Activated CD4-positive, alpha-beta T cell treated with anti-CD3 and anti-CD28 coated beads, Interleukin-2, amount 50 U/mL, for 4 hours (primary cell): Measurements from ENCODE around the gene POU2F2.

Source experiments
- DNase-seq, 2 experiments: peaks; one replicate each; pipeline ENCODE4 v3.0.0-alpha.2; 2020

POU2F2 gene

GRCh38 chr19:42098781-42099180 is 33.5 kb downstream of the POU2F2 start:
- DNase-seq: no peak

- no peak for DNase-seq
These were observed 34.8 kb downstream of the POU2F2 start for GRCh38 chr19:42097461-42097860.

GRCh38 chr19:42096255-42096837 is 35.9 kb downstream of the POU2F2 start:
- no peak for DNase-seq

DNA sequence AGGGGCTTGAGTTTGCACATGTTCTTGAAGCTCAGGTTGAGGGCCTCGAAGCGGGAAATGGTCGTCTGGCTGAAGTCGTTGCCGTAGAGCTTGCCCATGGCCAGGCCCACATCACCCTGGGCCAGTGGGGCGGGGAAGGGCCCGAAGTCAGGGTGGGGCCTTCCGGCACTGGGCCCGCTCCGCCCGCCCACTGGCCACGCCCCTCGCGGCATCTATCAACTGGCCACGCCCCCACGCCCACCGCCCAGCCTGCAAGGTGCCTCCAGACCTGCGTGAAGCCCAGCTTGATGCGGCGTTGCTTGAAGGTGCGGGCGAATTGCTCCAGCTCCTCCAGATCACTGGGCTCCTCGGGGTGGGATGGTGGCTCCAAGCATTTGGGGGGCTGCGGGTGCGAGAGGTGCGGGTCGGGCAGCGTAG is 36.4 kb downstream of the POU2F2 start:
- no peak for DNase-seq

GRCh38 chr19:42095142-42095813 is 37.0 kb downstream of the POU2F2 start:
- no peak for DNase-seq

- no peak for DNase-seq
These were observed 38.3 kb downstream of the POU2F2 start for GRCh38 chr19:42093926-42094325.

DNA sequence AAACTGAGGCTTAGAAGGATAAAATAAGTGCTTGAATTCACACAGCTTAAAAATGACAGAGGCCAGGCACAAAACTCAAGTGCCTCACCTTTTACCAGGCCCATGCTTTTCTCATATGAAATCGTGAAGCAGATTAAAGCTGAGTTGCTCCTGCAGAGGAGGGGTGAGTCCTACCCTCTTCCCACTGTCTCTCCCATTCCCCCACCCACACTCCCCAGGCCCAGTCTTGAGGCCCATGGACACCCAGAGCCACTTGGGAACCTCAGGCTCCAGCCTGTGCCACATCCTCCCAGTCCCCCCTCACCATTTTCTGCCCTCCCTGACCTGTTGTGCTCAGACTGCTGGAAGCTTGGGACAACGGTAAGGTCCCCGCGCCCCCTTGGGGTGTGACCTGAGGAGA is 38.7 kb downstream of the POU2F2 start:
- no peak for DNase-seq

DNA sequence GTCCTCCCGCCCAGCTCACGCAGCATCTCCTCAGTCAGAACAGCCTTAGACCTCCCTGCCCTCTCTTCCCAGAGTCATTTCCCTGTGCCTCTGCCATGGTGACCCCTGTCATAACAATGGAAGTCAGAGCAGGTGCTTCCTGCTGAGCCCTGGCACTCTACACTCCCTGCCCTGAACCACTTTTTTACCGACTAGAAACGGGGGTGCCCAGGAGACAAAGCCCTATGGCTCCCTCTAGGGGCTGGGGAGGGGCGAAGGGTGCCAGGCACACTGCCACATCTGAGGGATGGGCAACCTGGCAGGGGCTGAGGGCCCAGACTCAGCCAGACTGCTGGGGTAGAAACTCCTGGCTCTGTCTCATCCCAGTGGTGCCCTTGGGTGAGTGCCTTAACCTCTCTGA is 39.9 kb downstream of the POU2F2 start:
- peak; percentile 12 to 19 for DNase-seq

DNA sequence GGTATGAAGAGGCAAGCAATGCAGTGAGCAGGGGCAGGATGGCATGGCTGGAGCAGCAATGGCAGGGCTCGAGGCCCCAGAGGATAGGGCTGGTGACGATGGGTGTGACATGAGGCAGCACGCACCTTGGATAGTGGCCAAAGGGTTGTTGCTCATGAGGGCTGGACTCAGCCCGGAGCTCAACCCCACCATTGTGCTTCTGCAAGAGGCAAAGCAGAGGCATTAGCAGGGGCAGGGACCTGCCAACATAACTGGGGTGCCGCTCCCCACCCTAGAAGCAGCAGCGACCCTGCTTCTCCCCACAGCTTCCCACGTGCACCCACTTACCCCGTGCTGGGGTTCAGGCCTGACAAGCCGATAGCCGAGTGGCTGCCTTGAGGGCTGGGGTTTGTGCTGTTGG is 40.5 kb downstream of the POU2F2 start:
- no peak for DNase-seq

DNA sequence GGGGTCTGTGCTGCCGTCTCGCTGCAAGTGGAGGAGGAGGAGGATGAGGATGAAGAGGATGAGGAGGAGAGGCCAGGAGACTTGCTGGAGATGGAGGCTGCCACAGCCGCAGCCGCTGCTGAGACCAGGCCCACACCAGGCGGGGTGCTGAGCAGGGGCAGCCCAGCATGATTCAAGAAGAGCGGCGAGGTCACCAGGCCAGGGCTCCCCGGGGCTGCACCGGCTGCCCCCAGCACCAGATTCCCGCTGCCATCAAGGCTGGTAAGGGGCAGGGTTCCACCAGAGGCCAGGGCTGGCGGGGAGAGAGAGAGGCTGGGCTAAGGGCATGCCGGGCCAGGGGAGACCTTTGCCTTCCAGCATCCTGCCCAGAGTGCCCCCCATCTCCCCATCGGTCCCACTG is 40.9 kb downstream of the POU2F2 start:
- DNase-seq: no peak

GRCh38 chr19:42090672-42091071 is 41.6 kb downstream of the POU2F2 start:
- no peak for DNase-seq

- no peak for DNase-seq
These were observed 42.5 kb downstream of the POU2F2 start for GRCh38 chr19:42089772-42090171.

DNA sequence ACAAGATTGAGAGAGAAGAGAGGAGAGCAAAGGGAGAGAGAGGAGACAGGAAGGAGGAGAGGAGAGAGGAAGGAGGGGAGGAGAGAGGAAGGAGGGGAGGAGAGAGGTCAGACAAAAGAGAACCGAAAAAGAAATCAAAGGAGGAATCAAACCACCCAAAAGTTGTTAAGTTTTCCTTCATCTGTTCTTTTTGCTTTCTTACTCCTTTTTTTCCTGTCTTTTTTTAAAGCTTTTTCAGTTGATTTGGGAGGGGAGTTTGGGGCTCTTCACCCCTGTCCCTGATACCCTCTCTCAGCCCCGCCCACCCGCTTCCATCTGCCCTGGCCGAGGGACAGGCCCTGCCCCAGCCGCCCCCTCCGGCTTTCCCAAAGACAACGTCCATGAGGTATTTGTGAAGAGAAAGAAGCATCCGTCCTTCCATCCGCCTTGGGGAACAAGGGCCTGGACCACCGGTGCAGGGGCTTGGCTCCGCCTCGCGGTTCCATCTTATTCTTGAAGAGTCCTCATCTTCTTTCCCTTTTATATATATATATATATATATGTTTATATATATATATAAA is 43.0 kb downstream of the POU2F2 start:
- DNase-seq: no peak

- DNase-seq: no peak
These were observed 43.6 kb downstream of the POU2F2 start for GRCh38 chr19:42088471-42089190.

DNA sequence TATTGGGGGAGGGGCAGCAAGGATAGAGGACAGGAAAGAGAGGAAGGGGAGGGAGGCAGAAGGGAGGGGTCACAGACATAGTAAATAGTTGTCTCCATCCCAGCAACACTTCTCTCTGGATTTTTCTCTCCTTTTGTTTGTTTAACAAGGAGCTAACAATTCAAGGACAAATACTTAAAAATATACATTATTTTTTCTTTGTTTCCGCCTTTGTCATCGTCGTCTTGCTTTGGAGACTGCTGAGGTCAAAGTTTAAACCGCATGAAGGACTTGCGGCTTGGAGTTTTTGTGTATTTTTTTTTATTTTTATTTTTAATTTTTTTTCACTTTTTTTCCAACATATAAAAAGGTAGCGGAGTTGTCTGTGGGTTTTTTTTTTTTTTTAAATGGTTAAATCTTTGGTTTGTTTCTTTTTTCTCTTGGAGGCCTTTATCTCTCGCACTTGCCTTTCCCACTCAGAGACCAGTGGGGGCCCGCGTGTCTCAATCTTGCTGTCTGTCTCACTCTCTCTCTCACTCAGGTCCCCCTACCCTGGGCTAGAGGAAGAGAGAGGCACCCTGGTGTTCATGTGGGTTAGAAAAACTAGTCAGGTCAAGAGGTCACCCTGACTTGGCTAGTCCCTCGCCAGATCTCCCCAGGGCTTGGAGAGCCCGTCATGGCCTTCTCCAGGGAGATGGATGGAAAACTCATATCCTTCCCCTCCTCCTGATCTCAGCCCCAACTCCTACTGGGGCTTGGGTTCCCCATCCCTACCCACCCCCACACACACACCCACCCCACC is 45.3 kb downstream of the POU2F2 start:
- DNase-seq: no peak

GRCh38 chr19:42086188-42086736 is 46.0 kb downstream of the POU2F2 start:
- DNase-seq: no peak

DNA sequence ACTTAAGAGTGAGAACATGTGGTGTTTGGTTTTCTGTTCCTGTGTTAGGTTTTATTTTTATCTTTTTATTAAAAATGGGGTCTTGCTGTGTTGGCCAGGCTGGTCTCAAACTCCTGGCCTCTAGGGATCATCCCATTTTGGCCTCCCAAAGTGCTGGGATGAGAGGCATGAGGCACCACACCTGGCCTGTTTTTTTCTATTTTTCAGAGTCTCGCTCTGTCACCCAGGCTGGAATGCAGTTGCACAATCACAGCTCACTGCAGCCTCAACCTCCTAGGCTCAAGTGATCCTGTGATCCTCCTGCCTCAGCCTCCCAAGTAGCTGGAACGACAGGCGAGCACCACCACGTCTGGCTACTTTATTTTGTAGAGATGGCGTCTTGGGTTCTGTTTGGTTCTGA is 48.7 kb downstream of the POU2F2 start:
- DNase-seq: no peak

DNA sequence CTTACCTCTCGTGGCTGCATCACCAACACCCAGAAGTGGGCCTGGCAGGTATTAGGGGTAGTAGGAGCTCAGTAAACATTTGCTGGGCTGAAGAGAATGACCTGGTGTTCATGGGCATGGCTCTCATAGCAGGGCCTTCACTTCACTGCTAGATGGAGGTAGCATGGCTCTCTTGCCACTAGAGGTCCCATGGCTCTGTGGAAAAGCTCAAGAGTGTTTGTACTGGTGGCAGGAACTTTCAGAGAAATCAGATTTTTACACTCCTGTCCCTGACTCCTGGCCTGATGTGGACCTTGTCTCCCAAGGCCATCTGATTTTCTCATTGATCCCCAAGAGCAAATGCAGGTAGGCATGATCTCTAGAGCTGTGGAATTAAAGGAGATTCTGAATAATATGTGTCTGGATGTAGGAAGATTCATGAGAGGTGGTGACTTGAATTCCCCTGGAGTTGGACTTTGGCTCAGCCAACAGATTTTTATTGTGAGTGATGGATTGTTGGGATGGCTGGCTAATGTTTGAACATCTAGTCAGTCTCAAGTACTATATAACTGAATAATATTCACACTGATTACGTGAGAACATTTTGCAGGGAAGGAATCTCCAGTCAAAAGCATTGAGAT is 50.6 kb downstream of the POU2F2 start:
- no peak for DNase-seq

DNA sequence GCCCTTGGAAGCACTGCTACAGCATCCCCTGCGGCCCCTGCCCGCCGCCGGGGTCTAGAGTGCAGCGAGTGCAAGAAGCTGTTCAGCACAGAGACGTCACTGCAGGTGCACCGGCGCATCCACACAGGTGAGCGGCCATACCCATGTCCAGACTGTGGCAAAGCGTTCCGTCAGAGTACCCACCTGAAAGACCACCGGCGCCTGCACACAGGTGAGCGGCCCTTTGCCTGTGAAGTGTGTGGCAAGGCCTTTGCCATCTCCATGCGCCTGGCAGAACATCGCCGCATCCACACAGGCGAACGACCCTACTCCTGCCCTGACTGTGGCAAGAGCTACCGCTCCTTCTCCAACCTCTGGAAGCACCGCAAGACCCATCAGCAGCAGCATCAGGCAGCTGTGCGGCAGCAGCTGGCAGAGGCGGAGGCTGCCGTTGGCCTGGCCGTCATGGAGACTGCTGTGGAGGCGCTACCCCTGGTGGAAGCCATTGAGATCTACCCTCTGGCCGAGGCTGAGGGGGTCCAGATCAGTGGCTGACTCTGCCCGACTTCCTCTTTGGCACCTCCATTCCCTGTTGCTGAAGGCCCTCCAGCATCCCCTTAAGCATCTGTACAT is 51.4 kb downstream of the POU2F2 start:
- DNase-seq: no peak

GRCh38 chr19:42079886-42080763 is 52.1 kb downstream of the POU2F2 start:
- DNase-seq: no peak

- no peak for DNase-seq
These were observed 53.0 kb downstream of the POU2F2 start for GRCh38 chr19:42079276-42079669.
